GM21360 (cell line): Measurements from ENCODE around the gene SLC35G6.
"Not testable (repeated sequence)": the region's sequence is repeated elsewhere in the genome, so short reads cannot be mapped to it uniquely, and the experiment has no call there.

Experiments used
- ATAC-seq: cut with Tn5 transposase; IDR thresholded peaks from one replicate; pipeline ENCODE4 v1.9.1; 2021; ENCODE audit warnings: mild to moderate bottlenecking, moderate library complexity; ENCODE audit not compliant: unreplicated experiment

The SLC35G6 gene

DNA sequence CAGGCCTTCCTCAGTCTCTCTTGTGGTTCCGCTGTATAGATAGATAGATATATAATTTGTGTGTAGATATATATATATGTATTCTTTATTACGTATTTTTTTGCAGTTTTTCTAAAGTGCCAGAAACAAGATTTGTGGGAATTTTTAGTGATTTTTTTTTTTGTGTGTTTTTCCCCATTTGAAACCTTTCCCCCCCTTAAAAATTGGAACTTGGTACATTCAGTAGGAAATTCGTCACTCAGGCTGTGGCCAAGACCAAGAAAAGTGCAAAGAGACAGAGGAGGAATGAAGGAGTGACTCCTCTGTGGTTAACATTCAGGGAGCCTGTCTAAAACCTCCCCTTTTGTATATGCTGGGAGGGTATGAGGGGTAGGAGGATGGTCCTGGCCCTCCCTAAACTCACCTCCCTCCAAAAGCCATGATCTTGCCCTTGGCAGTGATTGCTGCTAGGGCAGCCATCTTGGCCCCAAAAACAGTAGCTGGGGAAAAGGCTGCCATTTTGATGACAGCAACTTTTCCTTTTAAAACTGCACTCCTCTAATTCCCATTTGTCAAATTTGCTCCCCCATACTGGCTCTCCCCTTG, 21.2 kb upstream of the SLC35G6 start:
- no peak for ATAC-seq

DNA sequence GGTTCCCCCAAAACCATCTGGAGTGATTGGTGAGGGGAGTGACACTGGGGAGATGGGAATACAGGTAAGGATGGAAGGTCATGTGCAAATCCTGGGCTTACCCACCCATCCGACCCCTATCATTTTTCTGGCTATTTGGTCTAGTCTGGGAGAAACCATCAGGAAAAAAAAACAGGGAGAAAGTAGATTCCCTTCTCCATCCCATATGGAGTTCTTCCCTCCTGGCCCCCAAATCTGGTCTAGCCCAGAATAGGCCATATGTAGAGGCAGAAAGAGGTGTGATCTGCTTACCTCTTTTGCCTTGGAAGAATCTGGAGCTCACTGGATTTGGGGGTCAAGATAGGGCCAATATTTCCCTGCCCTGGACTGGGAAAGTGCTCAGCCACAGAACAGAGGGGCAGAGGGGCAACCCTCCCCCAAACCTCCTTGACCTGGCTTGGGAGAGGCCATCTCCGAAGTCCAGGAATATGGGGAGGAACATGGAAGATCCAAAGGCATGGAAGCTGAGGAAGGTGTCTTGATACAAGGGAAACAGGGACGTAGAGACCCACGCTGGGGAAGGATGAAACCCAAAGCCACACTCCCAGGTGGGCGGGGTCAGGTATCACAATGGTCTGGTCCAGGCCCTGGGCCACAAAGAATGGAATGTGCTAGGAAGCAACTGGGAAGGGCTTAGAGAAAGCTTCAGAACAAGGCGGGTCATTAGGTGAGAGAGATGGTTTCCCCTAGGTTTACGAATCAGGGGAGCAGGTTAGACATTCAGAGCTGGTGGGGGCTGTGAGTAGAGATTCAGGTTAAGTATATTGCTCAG, 20.2 kb upstream of the SLC35G6 start:
- ATAC-seq: no peak

DNA sequence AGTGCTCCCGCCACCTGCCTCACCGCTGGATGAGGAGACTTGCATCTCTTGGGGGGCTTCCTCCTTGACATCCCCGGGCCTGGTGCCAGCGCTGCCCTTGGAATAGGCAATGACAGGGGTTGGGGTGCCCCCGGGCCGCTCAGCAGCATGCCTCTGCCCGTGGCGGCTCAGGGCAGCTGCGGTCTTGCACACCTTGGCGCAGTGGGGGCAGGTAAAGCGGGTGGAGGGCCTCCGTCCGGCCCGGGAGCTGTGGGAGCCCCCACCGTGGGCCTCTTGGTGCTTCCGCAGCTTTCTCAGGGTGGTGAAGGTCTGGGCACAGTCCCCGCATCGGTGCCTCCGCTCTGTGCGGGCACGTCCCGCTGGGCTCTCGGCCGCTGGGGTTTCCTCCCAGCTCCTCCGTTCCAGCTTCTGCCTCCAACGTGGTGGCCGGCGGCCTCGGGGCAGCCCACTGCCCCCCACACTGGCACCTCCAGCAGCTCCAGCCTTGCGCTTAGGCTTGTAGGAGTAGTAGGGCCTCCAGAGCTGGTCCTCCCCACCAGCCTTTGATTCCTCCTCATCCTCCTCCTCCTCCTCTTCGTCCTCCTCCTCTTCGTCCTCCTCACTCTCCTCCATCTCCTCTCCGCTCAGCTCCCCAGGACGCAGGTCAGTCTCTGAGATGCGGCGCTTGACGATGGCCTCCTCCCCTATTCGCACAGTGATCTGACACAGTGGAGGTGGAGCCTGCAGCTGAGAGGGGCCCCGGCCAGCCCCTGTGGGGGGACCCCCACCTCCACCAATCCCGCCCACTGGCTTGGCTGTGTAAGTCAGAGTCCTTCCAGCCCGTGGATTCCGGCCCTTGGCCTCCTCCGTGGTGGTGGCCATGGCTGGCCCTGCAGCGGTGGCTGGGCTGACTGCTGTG, 18.5 kb upstream of the SLC35G6 start:
- no peak for ATAC-seq

DNA sequence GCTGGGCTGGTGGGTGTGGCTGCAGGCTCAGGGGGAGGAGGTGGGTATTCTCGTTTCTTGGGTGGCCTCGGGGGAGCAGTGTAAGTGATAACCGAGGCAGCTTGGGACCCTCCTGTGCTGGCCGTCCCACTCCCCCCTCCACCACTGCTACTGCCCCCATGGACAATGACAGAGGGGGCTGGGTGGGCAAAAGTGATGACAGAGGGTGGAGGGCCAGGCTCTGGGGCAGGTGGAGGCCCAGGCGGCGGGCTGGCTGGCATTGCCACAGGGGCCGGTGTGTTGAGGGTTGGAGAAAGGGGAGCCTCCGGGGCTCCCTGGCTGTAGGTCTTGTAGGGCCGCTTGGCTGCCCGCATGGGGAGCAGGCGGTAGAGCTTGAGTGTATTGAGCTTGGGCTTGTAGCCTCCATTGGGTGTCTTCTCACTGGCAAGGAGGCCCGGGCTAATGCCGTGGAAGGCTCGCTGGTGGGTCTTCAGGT, 17.8 kb upstream of the SLC35G6 start:
- ATAC-seq: no peak

DNA sequence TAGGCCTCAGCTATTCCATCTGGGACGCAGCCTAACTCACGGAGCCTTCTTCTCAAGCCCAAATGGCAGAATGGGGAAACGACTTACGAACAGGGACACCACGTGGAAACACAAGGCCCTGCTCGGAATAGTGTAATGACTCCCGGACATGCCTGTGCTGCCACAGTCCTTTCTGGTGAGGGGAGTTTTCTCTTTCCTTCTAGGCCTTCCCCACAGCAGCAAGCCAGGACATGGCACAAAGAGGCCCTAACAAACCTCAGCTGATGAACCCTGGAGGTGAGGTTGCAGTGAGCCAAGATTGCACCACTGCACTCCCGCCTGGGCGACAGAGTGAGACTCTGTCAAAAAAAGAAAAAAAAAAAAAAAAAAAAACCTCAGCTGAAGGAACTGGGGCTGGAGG, 17.2 kb upstream of the SLC35G6 start:
- ATAC-seq: no peak

DNA sequence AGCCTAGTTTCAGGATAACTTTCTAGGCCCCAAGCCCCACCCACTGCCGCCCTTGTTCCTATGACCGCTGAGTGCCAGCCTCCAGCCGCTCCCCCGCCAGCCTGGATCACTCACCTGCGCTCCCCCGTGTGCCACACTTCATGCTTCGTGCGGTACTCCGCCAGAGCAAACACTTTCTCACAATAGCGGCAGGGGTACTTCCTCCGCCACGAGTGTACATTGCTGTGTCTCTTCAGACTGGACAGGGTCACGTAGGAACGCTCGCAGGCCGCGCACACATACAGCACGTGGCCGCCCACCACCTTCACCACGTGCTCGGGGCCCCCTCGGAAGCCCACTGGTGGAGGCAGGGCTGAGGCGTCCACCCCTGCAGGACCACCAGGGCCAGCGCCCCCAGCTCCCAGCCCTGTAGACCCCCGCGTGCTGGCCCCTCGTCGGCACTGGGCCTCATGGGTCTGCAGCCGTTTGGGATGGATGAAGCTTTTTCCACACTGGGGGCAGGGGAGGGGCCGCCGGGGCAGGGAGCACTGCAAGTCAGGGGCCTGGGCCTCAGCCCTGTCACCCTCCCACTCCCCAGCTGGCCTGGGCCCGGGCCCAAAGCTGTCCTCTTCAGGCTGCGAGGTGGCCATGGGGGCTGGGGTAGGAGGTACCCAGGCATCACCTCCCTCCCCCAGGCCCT, 15.5 kb upstream of the SLC35G6 start:
- no peak for ATAC-seq

DNA sequence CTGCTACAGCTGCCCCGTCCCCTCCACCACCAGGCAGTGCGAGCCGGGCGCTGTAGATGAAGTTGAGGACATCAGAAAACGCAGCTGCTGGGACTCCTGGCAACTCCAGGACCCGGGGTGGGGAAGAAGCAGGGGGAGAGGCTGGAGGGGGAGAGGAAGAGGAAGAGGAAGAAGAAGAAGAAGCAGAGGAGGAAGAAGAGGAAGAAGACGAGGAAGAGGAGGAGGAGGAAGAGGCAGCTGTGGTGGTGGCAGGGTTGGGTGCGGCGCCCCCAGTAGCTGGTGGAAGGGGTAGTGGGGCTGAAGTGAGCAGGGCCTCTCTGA, 15.0 kb upstream of the SLC35G6 start:
- ATAC-seq: no peak

DNA sequence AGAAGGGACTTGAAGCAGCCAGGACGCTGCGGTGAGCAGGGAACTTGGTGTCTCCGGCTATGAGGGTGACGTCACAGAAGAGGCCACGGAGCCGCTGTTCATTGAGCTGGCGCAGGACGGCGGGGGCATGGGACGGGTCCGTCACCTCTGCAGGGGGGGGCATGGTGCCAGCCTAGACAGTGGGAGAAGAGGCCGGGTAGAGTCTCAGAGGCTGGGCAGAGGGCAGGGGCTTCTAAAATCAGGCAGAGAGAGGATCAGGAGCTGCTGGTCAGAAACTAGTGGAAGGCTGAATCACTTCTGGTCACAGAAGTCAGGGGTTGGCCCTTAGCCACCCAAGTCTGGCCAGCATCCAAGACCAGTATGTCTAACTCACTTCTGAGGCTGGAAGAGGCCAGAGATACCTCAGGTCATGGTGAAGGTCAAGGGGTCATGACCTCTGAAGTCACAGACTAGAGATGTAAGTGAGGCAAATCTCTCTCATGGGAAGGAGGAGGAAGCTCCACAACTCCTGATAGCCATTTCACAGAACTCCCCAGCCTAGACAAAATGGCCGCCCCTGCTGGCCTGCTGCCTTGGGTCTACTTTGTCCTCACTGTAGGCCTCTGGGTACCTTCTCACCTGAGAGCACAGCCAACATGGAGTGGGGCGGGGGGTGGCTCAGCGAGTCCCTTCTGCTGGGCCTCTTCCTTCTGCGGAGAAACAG, 14.5 kb upstream of the SLC35G6 start:
- ATAC-seq: no peak

DNA sequence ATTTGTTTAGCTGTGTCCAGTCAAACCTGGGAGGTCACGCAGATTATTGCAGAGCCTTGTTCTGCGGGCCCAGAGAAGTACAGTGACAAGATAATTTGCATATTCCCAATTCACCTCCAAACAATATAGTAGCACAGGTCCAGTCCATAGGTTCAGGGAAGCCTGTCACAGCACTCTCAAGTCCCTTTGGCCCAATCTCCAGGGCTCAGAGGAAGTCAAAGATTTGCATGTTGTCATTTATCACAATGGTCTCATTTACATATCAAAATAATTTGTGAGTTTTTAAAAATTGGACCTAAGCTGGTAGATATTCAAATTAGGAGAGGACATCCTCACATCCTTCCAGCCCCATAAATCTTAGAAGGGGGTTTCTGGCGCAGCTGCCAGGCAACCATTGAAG, 13.7 kb upstream of the SLC35G6 start:
- ATAC-seq: no peak

DNA sequence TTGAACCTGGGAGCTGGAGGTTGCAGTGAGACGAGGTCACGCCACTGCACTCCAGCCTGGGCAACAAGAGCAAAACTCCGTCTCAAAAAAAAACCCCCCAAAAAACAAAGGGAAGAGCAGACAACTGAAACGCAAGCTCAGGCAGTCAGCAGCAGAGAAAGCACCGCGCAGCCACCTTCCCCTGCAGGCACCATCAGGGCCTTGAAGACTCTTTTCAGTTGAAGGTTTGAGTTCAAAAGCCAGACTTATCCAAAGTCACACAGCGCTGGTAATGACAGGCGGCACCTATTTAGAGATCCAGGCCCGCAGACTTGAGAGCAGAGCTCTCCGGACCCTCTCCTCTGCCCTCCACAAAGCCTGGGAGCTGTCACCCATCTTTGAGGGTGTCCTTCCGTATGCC, 13.0 kb upstream of the SLC35G6 start:
- ATAC-seq: no peak

DNA sequence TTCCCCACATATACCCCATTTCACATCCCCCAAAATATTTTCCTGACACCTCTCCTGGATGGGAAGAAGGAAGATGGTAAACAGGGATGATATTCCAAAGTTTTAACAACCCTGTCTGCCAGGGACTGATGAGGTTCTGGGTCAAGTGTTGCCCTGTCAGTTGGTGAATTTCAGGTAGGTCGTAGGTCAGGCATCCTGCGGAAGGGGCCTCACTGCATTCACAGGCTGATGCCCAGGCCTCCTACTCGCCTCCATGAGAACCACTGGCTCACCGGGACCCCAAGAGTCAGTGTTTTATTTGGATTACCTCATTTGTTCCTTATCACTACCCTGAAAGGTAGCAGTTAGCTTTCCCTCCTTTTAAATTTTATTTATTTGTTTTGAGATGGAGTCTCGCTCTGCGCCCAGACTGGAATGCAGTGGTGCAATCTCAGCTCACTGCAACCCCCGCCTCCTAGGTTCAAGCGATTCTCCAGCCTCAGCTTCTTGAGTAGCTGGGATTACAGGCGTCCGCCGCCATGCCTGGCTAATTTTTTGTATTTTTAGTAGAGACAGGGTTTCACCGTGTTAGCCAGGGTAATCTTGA, 12.3 kb upstream of the SLC35G6 start:
- no peak for ATAC-seq

DNA sequence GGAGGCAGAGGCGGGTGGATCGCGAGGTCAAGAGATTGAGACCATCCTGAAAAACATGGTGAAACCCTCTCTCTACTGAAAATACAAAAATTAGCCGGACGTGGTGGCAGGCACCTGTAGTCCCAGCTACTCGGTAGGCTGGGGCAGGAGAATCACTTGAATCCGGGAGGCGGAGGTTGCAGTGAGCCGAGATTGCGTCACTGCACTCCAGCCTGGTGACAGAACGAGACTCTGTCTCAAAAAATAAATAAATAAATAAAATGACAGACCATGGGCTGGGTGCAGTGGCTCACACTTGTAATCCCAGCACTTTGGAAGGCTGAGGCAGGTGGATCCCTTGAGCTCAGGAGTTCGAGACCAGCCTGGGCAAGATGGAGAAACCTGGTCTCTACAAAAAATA, 11.4 kb upstream of the SLC35G6 start:
- not testable (repeated sequence) for ATAC-seq

DNA sequence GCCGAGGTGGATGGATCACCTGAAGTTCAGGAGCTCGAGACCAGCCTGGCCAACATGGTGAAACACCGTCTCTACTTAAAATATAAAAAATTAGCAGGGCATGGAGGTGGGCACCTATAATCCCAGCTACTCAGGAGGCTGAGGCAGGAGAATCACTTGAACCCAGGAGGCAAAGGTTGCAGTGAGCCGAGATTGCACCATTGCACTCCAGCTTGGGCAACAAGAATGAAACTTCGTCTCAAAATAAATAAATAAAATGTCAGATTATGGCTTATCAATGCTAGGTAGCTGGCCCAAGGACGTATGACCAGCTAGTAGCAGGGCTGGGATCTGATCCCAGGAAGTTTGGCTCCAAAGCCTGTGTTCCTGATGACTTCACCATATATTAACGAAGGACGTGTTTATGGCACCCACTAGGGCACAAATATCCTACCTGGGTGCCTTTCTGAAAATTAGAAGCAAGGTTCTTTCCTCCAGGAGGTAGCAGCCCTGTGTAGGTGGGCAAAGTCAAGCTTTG, 10.7 kb upstream of the SLC35G6 start:
- not testable (repeated sequence) for ATAC-seq

DNA sequence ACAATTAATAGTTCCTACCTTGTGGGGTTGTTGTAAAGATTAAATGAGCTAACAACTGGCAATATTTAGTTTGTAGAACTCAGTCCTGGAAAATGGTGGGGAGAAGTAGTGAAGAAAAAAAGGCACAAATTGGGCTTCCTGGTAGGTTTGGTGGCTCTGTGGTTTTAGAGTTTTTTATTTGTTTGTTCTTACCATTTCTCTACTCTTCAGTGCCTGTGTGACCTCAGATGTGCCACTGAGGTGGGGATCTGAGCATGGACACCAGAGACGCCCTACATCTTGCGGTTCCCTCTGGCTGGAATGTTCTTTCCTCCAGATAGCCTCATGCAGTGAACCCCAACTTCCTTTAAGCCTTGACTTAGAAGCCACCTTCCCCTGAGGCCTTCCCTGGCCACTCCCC, 9.5 kb upstream of the SLC35G6 start:
- ATAC-seq: no peak

DNA sequence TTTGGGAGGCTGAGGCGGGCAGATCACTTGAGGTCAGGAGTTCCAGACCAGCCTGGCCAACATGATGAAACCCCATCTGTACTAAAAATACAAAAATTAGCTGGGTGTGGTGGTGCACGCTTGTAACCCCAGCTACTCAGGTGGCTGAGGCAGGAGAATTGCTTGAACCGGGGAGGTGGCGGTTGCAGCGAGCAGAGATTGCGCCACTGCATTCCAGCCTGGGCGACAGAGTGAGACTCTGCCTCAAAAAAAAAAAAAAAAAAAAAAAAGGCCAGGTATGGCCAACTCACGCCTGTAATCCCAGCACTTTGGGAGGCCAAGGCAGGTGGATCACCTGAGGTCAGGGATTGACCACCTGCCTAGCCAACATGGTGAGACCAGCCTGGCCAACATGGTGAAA, 6.5 kb upstream of the SLC35G6 start:
- ATAC-seq: not testable (repeated sequence)

DNA sequence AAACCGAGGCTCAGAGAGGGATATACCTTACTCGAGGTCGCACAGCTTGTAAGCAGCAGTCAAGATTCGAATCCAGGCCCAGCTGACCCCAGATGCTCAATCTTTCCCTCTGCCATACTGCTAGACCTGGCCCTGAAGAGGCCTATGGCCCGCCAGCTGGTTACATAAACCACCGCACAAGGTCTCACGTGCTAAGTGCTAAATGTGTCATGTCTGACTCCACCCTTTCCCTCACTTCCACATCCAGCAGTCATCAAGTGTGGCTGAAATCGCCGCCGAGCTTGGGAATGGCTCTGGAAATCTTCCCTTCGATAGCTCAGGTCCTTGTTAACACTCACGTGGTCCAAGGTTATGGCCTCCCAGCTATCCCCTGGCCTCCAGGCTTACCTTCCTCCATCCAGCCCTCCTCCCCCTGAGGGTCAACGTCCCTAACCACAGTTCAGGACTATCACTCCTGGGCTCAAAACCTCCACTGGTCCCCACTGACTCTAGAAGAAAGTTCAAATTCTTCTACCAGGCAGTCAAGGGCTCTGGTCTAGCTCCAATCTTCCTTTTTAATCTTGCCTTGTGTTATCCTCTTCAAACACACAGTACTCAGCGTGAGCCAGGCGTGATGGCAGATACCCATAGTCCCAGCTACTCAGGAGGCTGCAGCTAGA, 5.4 kb upstream of the SLC35G6 start:
- ATAC-seq: no peak

DNA sequence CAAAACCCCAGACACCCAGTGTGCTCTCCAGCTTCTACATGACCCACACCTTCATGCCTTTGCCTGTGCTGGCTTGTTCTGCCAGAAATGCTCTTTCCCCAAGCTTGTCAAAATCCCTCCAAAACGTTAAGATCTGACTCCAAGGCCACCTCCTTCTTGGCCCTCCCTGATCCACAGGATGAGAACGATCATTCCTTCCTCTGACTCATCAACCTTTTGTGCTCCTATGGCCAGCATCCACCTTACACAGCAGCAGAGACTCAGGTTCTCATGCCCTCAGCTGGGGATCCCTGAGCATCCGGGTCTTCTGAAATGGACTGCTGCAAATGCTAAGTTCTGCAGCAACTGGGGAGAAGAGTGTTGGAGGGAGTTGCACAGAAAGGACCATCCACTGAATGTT, 4.8 kb upstream of the SLC35G6 start:
- no peak for ATAC-seq

DNA sequence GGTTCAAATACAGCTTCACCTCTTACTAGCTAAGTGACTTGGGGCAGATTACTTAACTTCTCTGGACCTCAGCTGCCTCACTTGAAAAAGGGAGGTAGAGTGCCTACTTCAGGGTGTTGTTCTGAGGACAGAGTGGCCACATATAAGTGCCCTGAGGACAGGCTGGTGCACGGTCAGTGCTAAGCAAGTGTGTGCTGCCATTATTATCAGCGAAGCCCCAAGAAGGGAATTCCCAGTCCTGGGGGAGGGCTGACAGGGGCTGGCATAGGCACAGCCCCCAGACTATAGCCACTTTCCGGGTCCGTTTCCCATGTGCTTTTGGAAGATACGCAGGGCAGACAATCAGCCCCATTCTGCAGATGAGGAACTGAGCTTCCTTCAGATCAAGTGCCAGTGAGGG, 4.3 kb upstream of the SLC35G6 start:
- ATAC-seq: no peak
